Hematopoietic multipotent progenitor cell treated with erythropoietin and hydrocortisone succinate and interleukin-3 and kit ligand, for 17 days (in vitro differentiated cells): Measurements from ENCODE around the gene ATAD3A.

Experiments used
- DNase-seq: peaks from one replicate; pipeline ENCODE4 v3.0.0-alpha.2; 2015; ENCODE audit warnings: low spot score

Gene ATAD3A

DNA sequence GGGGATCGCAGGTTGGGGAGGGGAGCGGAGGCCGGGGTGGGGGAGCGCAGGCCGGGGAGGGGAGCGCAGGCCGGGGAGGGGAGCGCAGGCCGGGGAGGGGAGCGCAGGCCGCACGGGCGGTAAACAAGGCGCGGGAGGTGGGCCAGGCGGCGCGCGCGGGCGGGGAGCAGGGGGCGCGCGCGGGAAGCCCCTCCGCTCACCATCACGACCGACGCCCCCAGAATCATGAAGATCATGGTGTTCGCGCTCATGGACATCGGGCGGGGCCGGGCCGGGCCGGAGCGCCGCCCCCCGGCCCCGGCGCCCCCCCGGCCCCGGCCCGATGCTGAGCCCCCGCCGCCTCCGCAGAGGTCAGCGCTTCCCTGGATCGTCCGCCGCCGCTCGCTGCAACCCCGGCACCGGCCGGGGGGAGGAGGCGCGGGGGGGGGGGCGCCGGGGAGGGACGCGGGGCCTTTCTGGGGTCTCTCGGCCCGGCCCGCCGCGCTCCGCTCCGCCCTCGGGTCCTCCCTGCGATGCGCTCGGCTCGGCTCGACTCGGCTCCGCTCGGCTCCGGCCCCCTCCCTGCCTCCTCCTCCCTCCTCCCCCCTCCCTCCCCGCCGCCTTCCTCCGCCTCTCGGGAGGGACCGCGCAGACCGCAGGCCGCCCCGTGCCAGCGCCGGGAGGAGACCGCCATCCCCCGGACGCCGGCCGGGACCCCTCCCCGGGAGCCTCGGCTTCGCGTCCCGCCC lies 28.3 kb downstream of the ATAD3A start, which contains the start of gene TMEM240:
Gene TMEM240, minus strand, starts transcription at position 535 of the 728 bp plus-strand sequence. Its CDS starts 278 bp downstream, at position 257.
- DNase-seq: no peak

DNA sequence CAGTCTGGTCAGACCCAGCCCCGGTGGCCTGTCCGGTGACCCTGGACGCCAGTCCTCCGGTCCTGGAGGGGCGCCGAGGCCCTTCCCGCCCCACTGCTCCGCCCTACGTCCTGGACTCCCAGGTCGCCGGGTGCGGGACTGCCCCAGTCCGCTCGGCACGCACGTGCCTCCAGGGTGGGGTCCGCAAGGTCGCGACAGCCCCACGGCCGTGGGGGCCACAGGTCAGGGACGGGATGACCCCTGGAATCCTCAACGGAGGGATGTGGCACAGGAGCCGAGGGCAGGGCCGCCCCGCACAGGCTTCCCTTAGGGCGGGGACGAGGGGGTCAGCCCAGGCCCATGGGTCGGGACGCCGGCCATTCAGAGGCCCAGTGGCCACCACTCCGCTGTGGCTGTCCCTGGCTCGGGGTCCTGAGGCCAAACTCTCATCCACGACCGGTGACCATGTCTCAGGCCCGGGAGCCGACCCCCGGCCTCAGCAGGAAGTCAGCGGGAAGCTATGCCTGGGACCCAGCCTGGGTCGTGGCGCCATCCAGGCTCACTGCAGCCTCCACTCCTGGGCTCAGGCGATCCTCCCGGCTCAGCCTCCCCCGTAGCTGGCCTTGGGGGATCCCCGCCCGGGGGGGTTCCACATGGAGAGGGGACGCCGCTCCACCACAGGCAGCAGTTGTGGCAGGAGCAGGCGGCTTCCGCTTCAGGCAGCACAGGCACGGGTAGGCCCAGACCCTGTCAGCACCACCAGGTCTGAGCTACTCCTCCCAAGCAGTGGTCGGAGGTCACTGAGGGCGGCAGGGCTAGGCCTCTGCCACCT lies 29.1 kb downstream of the ATAD3A start:
- DNase-seq: no peak

DNA sequence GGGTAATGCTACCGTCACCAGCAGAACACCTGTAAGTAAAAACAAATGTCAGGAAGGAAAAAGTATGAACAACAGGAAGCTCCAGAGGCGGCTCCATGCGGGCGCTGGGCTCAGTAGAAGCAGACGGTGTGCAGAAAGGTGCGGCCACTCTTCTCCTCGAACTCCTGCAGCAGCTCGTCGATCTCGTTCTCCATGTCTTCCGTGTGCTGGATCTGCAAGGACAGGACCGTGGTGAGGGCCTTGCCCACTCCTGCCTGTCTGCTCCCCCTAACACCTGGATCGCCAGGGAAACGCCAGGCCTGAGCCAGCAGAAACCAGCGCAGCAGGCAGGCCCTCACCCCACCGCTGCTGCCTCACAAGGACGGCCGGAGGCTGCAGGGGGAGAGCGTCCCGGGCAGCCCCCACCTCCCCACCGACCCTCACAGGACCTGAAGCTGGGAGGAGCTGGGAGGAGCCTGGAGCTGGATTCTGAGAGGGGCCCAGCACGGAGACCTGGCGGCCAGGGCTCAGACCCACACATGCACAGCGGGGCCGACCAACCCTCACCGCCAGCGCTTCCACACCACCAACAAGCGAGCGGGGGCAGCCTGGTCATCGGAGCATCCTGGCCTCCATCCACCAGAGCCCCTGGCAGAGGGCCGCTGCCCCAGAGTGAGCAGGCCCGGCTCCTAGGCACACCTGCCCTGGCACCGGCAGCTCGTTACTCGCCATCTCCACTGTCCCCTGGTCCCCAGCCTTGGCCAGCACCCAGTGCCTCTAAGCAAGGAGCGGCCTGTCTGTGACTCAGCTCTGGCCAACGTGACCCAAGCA lies 30.2 kb downstream of the ATAD3A start:
- DNase-seq: no peak

DNA sequence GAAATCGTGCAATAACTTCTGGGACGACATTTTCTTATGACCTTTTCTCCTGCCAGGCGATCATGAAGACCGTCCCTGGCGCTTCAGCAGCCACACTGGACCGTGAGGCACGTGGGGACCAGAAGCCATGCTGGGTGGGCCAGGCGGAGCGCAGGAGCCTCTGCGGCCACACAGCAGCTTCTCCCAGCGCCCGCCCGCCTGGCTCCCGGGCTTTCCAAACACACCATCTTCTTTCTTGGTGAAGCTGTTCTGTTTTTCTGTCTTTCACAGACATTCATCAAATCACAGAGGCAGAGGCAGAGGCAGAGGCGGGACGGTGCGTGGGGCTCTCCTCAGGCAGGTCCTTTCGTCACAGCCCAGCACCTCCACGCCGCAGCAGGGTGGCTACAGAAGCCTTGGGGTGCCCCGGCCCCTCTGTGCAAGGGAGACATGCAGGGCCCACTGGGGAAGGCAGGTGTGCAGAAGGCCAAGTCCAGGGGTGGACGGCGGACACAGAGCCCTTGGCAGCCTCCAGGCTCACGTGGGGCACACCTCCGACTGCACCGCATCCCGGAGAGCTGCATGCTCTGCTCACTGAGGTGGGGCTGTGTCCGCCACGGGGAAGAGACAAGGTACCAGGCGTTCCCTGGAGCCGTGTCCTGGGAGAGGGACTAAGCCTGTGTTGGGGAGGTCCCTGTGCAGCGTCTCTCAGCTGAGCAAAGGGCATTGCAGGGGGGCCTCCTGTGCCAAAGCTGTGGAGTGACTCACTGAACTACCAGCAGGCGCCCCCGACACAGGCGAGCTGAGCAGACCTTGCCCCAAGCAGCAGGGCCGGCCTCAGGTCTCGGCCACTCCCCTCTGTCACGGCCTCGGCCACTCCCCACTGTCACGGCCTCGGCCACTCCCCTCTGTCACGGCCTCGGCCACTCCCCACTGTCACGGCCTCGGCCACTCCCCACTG lies 31.1 kb downstream of the ATAD3A start:
- no peak for DNase-seq

DNA sequence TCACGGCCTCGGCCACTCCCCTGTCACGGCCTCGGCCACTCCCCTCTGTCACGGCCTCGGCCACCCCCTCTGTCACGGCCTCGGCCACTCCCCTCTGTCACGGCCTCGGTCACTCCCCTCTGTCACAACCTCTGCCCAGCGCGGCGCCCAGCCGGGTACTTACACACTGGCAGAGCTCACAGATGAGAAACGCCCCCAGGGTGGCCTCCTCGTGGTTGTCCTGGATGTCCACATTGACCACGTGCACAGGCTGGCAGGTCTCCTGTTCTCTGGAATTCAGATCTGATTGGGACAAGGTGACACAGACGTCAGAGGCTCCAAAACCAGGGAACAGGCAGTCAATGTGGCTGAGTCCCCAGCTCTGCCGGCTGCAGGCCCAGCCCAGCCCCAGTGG lies 31.7 kb downstream of the ATAD3A start:
- no peak for DNase-seq

DNA sequence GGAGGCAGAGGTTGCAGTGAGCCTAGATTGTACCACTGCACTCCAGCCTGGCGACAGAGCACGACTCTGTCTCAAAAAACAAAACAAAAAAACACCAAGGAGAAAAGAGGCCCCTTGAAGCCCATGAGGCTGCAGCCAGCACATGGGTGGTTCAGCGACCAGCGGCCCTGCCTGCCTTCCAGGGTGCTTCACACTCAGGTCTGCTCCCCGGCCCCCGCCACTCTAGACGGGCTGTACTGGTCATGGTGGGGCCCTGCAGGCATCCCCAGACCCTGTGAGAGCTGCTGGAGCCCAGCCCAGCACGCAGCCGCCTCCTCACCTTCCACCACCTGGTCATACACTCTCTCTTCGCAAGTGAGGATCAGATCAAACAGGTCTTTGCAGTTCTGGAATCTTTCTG lies 32.6 kb downstream of the ATAD3A start:
- no peak for DNase-seq

DNA sequence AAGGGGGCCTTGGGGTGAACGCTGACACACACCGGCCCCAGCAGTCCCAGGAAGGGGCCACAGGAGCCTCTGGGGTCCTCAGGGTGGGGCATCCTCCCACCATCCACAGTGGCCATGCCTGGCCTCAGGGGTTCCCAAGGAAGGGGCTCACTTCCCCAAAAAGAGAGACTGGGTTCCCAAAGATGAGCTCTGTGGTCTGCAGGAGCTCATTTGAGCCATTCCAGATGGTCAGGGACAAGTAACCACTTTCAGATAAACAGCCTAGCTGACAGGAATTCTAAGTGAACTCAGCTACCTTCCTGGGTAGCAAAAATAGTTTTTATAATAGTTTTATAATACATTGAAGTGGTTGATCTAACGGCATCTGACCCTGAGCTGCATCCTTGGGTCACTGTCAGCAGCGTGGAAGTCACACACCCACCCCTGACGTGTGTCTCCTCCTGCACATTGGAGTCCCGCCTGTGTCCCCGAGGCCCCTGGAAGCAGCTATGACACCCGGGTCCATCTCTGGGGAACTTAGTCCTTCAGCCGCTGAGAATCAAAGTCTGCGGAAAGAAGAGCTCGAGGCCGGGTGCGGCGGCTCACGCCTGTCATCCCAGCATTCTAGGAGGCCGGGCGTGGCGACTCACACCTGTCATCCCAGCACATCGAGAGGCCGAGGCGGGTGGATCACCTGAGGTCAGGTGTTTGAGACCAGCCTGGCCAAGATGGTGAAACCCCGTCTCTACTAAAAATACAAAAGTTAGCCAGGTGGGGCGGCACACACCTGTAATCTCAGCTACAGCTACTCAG lies 34.2 kb downstream of the ATAD3A start:
- DNase-seq: no peak

DNA sequence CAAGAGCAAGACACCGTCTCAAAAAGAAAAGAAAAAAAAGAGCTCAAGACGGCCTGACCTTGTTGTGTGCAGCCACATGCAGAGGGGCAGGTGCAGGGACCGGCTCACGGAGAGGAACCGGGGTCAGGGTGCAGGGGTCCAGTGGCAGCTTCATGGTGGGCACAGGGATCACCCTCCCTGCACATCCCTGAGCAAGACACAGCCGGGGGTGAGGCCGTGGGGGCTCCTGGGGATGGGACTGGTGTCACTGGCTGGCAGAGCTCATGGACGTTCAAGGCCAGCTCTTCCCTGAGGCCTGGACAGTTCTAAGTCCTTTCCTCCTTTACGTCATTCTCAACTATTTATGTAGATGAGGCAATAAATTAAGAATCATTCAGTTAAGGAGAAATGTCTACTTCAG lies 35.0 kb downstream of the ATAD3A start:
- no peak for DNase-seq

DNA sequence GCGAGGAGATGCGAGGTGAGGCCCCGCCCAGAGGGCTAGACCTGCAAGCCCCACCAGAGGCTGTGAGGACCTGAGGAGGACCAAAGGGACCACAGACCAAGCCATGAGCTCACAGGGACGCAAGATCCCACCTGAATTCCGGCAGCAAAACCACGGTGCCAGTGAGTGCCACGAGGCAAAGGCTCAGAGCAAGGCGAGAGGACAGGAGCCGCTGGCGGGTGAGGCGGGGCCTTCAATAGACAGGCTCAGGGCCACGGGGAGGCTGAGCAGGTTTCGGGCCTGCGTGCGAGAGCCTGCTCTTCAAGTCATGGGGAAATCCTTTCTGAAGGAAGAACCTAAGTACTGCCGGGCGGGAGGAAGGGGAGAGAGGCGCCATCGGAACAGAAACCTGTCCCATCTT lies 35.5 kb downstream of the ATAD3A start:
- DNase-seq: no peak

DNA sequence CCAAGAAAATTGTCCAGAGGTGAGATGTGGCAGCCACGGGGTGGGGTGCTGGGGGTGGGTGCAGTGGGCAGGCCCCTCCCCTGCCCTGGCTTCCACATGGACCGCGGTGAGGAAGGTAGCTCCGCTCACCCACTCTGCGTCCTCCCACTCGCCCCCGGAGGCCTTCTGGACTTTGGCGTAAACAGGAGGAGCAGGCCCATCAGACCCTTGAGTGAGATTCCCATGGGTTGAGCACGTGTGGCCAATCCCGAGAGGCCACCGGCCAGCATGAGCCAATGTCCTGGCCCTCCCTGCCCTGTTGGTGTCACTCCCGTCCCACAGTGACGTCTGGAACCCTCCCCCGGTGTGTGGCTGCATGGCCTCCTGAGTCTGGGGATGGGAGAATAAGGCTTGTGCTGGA lies 36.6 kb downstream of the ATAD3A start:
- DNase-seq: no peak

DNA sequence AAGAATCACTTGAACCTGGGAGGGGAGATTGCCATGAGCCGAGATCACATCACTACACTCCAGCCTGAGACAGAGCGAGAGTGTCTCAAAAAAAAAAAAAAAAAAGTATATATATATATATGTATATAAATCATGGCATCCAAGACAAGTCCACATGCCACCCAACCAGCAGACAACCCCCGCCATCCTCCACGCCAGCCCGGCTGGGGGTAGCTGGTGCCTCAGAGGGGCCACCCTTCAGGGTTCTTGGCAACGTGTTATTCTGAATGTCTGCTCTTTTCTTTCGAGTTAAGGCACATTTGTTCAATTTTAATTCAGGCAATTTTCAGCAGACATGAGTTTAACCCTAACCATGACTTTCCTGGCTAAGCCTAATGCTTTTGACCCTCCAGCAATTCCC lies 38.1 kb downstream of the ATAD3A start:
- no peak for DNase-seq

DNA sequence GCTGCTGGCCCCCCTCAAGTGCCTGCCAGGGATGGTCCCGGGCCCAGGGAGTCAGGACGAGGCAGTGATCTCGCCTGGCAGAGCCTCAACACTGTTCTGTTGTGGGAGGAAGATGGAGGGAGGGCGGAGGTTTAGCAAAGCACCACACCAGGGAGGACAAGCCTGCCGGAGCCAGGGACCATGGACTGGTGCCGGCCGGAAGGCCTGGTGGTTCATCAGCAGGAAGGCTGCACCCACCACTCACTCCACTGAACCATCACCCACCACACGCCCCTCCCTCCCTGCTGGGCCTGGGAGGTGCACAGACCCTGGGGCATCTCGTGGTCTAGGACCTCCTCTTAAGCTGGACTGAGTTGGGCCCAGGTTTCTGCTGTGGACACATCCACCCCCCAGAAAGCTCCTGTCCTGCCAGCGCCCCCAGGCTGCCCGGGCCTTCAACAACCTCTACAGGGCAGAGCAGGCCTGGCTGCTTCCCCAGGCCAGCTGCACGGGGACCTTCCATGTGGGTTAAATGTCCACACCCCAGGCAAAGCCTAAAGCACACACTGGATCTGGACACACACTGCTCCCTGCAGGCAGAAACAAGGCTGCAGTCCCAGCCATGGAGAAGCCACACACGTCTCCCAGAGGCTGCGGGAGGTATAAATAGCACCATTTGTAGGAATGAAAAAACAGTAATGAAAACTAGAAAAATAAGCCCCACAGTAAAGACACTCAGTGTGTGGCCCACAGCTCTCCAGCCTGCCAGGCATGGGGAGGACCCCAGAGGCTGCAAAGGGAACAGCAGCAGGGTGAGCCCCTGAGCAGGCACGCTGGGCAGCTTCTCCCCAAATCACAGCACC lies 38.9 kb downstream of the ATAD3A start:
- no peak for DNase-seq

DNA sequence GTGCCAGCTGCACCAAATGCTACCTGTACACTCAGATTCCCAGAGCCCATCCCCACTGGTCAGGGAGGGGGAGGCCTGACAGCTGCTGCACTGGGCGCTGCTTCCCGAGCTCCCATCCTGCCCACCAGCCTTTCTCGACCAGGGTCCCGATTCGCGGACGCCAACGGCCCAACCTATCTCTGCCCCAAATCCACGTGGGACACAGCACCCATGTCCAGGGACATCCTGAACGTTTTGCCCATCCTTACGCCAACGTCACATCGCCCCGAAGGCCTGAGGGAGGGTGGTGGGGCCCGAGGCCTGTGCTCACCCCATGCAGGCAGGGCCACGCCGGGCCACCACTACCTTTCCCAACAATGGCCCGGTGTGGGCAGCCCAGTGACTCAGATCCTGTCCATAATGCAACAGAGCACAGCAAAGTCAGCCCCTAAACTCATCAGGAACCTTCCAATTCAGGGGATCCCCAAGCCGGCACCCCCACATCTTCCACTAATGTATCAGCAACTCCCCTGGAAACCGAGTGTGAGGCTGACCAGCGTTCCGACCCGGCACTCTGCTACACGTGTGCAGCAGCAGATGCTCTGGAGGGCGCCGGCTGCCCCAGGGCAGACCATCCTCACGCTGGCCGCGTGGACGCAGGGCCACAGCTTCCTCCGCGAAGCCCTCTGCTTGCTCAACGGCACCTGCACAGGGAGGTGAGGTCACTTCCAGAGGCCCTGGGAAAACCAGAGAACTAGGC lies 39.7 kb downstream of the ATAD3A start:
- DNase-seq: no peak

DNA sequence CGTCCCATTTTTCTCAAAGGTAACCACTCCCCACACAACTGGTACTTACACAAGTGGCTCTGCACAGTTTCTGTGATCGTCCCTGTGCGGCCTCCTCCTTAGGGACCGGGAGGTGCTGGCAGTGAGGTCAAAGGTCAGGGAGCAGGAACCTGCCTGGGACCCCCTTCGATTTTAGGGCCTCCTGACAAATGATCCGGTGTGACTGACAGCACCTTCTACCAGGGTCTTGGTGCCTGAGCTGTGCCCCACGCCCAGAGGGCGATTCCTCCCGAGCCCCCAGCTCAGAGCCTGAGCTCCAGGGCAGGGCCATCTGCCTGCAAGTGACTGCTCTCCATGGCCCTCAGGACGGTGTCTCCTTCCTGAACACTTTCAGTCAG lies 40.3 kb downstream of the ATAD3A start:
- no peak for DNase-seq

DNA sequence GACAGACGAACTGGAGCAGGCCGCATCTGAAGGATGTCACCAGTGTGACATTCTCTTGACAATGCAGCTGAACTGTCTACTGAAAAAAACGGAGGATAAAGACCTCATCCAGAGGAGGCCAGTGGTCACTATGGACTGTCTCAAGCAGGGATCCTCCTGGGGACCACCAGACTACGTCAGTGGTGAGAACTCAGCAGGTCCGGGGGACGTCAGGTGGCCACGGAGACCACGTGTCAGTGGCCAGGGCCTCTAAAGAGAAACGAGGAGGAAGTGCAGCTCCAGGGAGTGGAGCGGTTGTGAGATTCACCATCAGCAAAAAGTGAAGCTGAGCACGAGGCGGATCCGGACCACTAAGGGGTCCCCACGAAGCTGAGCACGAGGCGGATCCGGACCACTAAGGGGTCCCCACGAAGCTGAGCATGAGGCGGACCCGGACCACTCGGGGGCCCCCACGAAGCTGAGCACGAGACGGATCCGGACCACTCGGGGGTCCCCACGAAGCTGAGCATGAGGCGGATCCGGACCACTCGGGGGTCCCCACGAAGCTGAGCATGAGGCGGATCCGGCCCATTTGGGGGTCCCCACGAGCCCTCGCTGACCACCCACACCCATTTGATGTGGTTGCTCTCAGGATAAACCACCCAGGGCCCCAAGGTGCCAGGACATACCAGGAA lies 42.0 kb downstream of the ATAD3A start:
- DNase-seq: no peak

DNA sequence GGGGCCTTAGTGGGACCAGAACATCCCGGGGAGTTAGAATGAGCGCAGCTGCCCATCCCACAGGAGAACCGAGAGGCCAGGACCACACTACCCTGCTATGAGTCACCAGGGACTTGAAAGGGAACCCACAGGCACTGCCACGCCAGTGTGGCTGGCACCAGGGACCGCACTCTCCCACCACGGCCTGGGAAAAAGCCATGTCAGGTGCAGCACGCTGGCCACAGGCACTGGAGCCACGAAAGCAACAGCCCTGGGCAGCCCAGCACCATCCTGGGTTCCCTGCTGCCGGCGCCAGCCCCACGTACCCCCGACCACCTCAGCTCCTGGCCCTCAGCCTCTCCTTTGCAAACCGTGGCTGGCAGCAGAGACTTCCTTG lies 42.6 kb downstream of the ATAD3A start:
- no peak for DNase-seq

DNA sequence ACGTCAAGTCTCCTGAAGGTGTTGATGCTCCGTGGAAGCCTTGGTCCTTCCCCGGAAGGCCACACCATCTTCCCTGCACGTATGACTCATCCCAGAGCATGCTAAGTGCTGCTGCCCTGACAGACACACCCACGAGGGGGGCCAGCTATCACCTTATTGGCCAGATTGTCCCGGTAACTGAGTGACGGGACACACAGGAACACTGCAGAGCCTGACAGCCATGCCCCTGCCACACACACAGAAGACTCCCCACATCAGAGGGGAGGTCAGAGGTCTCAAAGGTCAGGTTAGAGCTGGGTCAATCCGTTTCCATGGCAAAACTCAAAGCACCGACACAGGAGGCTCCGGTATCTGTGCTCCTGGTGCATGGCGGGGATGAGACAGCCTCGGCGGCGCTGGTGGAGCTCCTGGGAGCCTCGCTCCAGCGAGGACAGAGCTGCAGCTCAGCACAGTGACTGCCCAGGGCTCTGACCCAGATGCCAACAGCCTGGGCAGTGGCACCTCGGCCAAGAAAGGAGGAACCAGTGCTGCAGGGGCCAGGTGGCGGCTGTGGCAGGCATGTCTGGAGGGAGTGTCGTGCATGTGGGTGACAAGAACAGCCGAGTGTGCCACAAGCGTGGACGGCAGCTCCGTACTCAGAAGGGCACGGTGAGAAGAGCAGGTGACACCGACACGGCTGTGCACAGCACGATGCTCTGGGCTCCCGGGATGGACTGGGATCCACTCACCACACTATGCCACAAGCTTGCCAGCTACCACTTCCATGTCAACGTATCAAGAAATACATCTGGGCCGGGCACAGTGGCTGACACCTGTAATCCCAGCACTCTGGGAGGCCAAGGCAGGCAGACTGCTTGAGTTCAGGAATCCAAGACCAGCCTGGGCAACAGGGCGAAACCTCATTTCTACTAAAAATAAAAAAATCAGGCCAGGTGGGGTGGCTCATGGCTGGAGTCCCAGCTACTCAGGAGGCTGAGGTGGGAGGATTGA lies 43.3 kb downstream of the ATAD3A start:
- no peak for DNase-seq
